ENCODE measurements around the gene GAR1. TPM values are rescaled to one million over a fixed set of nuclear protein-coding genes. Genes with fewer than 3 reads are reported as not detected.
A peak's percentile ranks its signal among the peaks of the same experiment; 100 is the strongest.

GAR1 gene
- total RNA-seq, 1 experiment from 2014 or later, result 30.8 TPM

- CTCF ChIA-PET, result no interaction called here
- no peak for TF ChIP-seq CTCF (IDR thresholded peaks at IDR 0.05; ENCODE audit: insufficient read depth in 1 of 2, low read depth in 1 of 2, low read length in 1 of 2, severe bottlenecking in 1 of 2, unreplicated experiment in 1 of 2)
- intact Hi-C loops (cut with micrococcal nuclease; ENCODE audit: unreplicated experiment), result loop anchor here (10.0 kb wide), 1 partner anchor 236 kb away; the partner anchor contains the start of gene MCUB
- Histone ChIP-seq H3K27me3 (replicated peaks; ENCODE audit: control insufficient read depth, insufficient read depth, low read length) (no peaks in the 10 kb centered on the region), H3K36me3 (ENCODE audit: control insufficient read depth, insufficient read depth, low read length) (no peaks in the 10 kb centered on the region), H3K4me3 (ENCODE audit: low read depth, low read length) (no peak overlapping the region), H3K9me3 (no peaks in the 10 kb centered on the region), H3K4me1 (no peaks in the 10 kb centered on the region)
- Mint-ChIP-seq H3K9me3 (ENCODE audit: unreplicated experiment) (no peaks in the 10 kb centered on the region), H3K36me3 (ENCODE audit: insufficient read depth, unreplicated experiment) (no peaks in the 10 kb centered on the region), H3K4me3 (ENCODE audit: unreplicated experiment) (no peak overlapping the region), H3K27me3 (ENCODE audit: insufficient read depth, unreplicated experiment) (peaks cover 10% of the 10 kb centered on the region), H3K4me1 (ENCODE audit: low read depth, unreplicated experiment) (no peaks in the 10 kb centered on the region), H3K27ac (ENCODE audit: unreplicated experiment) (no peak overlapping the region)
- POLR2A ChIA-PET, result no interaction called here
- DNase-seq, result no peak
- BruUV-seq (replicated peaks), result no TSS peak
These were observed 14.3 kb upstream of the GAR1 start for GRCh38 chr4:109801099-109801789.

GRCh38 chr4:109801895-109802319 is 13.7 kb upstream of the GAR1 start, which contains the start of gene CFI:
Gene CFI (minus strand): TSS chr4:109801999. CDS start chr4:109801971, 28 bp downstream.
- no peak within 1 kb of the TSS for H3K4me3 Mint-ChIP-seq (ENCODE audit: unreplicated experiment)
- H3K9me3 Mint-ChIP-seq (ENCODE audit: unreplicated experiment), result no peaks in the 10 kb centered on the region
- CTCF ChIA-PET, result no interaction called here
- intact Hi-C loops (cut with micrococcal nuclease; ENCODE audit: unreplicated experiment), result loop anchor here (10.0 kb wide), 1 partner anchor 237 kb away; the partner anchor contains the start of gene MCUB
- no peaks in the 10 kb centered on the region for H3K4me1 Mint-ChIP-seq (ENCODE audit: low read depth, unreplicated experiment)
- peaks cover 10% of the 10 kb centered on the region for H3K27me3 Mint-ChIP-seq (ENCODE audit: insufficient read depth, unreplicated experiment)
- Histone ChIP-seq H3K36me3 (ENCODE audit: control insufficient read depth, insufficient read depth, low read length) (no peaks in the 10 kb centered on the region), H3K27me3 (replicated peaks; ENCODE audit: control insufficient read depth, insufficient read depth, low read length) (no peaks in the 10 kb centered on the region), H3K4me1 (no peaks in the 10 kb centered on the region), H3K9me3 (no peaks in the 10 kb centered on the region), H3K4me3 (ENCODE audit: low read depth, low read length) (no peak within 1 kb of the TSS)
- POLR2A ChIA-PET, result interaction anchor here (0.9 kb wide), 1 partner anchor 13 kb away, joined by 4 read pairs; no protein-coding TSS in a partner anchor
- BruUV-seq (replicated peaks), result no TSS peak
- no peak within 1 kb of the TSS for H3K27ac Mint-ChIP-seq (ENCODE audit: unreplicated experiment)
- TF ChIP-seq CTCF (IDR thresholded peaks at IDR 0.05; ENCODE audit: insufficient read depth in 1 of 2, low read depth in 1 of 2, low read length in 1 of 2, severe bottlenecking in 1 of 2, unreplicated experiment in 1 of 2), result no peak
- no peaks in the 10 kb centered on the region for H3K36me3 Mint-ChIP-seq (ENCODE audit: insufficient read depth, unreplicated experiment)
- DNase-seq, result no peak

GRCh38 chr4:109803924-109804571 is 11.5 kb upstream of the GAR1 start:
- intact Hi-C loops (cut with micrococcal nuclease; ENCODE audit: unreplicated experiment), result loop anchor here (1.0 to 10.0 kb wide), 3 partner anchors 75 to 382 kb away; partner anchors contain the start of gene MCUB
- H3K36me3 Mint-ChIP-seq (ENCODE audit: insufficient read depth, unreplicated experiment), result no peaks in the 10 kb centered on the region
- no peaks in the 10 kb centered on the region for H3K9me3 Mint-ChIP-seq (ENCODE audit: unreplicated experiment)
- ChIA-PET CTCF (interaction anchor here (0.5 to 1.1 kb wide), 5 partner anchors 9 to 383 kb away, joined by 3 to 5 read pairs (median 3); no protein-coding TSS in a partner anchor), POLR2A (no interaction called here)
- no peaks in the 10 kb centered on the region for H3K9me3 ChIP-seq
- H3K36me3 ChIP-seq (ENCODE audit: control insufficient read depth, insufficient read depth, low read length), result no peaks in the 10 kb centered on the region
- no peak overlapping the region for H3K27ac Mint-ChIP-seq (ENCODE audit: unreplicated experiment)
- peak; percentile 29 to 33 for DNase-seq
- H3K27me3 Mint-ChIP-seq (ENCODE audit: insufficient read depth, unreplicated experiment), result peaks cover 5% of the 10 kb centered on the region
- H3K4me3 ChIP-seq (ENCODE audit: low read depth, low read length), result no peak overlapping the region
- BruUV-seq (replicated peaks), result no TSS peak
- H3K4me1 Mint-ChIP-seq (ENCODE audit: low read depth, unreplicated experiment), result no peaks in the 10 kb centered on the region
- H3K4me1 ChIP-seq, result no peaks in the 10 kb centered on the region
- no peak overlapping the region for H3K4me3 Mint-ChIP-seq (ENCODE audit: unreplicated experiment)
- peak in 1 of 2 experiments; percentile 47 for TF ChIP-seq CTCF (IDR thresholded peaks at IDR 0.05; ENCODE audit: insufficient read depth in 1 of 2, low read depth in 1 of 2, low read length in 1 of 2, severe bottlenecking in 1 of 2, unreplicated experiment in 1 of 2)
- no peaks in the 10 kb centered on the region for H3K27me3 ChIP-seq (replicated peaks; ENCODE audit: control insufficient read depth, insufficient read depth, low read length)
